ENCODE data around the gene VCY1B.
"Not testable (repeated sequence)": the region's sequence is repeated elsewhere in the genome, so short reads cannot be mapped to it uniquely, and the experiment has no call there.

GRCh38 chrY:14011916-14012315 lies 44.1 kb upstream of the VCY1B start:
- not testable (repeated sequence) for TF ChIP-seq CTCF (IDR thresholded peaks at IDR 0.05; ENCODE audit: low read depth, low read length); EZH2phosphoT487 (IDR thresholded peaks at IDR 0.05; ENCODE audit: low read depth)
